IPS-11a (cell line): ENCODE results near the gene EVA1A.

ENCODE experiments used
- H3K4me3 ChIP-seq: one replicate; pipeline ENCODE4 v1.5.1; 2013; ENCODE audit warnings: low read depth, low read length, control low read depth

The EVA1A gene

DNA sequence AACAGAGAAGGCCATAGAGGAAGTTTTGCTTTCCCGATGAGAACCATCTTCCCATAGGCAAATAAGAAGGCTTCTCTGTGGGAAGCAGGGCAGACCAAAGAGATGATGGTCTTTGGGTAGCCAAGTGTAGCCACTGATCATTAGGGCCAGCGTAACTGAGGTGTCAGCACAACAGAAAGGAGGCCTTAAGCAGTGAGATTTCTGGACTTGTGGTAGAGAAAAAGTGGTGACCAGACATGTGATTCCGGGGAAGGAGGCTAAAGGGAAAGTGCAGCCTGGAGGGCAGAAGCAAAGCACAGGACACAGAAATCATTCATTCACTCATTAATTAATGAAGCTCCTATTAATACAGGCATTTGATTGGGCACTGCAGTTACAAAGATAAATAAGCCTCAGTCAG, 15.4 kb downstream of the EVA1A start:
- H3K4me3 ChIP-seq: no peak overlapping the region

DNA sequence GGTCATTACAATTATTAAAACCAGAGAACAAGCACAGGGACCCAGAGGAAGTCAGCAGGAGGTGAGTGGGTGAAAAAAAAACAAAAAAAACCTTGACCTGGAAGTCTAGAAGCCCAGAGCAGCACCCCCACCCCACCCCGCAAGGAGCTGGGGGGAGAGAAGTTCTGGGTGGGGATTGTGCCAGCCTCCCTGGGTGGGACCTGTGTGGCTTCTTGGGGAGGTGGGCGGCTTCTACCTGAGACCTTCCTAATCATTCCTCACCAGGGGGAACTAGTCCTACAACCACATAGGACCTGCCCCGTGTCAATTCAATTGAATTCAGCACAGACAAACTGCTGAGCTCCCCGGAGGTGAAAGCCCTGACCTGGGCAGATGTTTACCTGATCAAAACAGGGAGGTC, 17.3 kb downstream of the EVA1A start:
- no peak overlapping the region for H3K4me3 ChIP-seq

GRCh38 chr2:75541430-75541829, 19.3 kb downstream of the EVA1A start:
- H3K4me3 ChIP-seq: no peak overlapping the region

- no peak overlapping the region for H3K4me3 ChIP-seq
Measured at GRCh38 chr2:75540994-75541393, 19.7 kb downstream of the EVA1A start.

GRCh38 chr2:75539955-75540716, 20.6 kb downstream of the EVA1A start:
- H3K4me3 ChIP-seq: no peak overlapping the region

DNA sequence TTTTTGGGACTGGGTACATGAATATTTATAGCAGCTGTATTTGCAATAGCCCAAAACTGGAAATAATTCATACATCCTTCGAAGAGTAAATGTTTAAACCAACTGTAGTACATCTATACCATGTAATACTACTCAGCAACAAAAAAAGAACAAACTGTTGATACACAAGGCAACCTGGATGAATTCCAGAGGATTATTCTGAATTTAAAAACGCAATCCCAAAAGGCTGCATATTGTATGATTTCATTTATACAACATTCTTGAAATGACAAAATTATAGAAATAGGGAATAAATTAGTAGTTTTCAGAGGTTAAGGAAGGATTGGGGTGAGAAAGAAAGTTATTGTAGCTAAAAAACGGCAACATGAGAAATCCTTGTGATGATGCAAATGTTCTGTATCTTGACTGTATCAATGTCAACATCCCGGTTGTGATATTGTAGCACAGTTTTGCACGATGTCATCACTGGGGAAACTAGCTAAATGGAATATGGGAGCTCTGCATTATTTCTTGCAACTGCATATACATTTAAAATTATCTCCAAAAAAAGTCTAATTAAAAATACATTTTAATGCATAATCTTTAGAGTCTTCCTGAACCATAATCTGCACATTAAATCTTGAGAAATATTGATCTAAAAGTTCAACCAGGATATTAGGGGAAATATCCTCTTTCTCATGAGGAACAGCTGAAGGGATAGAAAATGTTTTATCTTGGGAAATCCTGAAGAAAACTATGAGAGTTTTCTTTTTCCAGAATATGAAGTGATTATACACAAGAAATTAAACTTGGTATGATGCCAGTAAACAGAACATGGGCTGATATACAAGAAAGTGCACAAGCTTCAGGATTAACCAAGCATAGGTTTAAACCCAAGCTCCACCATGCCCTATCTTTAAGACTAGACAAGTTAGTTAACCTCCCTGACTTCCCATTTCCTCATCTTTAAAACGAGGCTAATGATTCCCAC, 21.9 kb downstream of the EVA1A start:
- no peak overlapping the region for H3K4me3 ChIP-seq

DNA sequence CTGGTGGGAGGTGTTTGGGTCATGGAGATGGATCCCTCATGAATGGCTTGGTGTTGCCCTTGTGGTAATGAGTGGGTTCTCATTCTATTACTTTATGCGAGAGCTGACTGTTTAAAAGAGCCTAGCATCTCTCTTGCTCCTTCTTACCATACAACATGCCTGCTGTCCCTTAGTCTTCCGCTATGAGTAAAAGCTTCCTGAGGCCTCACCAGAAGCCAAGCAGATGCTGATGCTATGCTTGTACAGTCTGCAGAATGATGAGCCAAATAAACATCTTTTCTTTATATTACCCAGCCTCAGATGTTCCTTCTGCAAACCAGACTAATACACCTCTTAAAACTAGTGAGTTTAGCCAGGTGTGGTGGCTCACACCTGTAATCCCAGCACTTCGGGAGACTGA, 23.1 kb downstream of the EVA1A start:
- no peak overlapping the region for H3K4me3 ChIP-seq

- H3K4me3 ChIP-seq: no peak overlapping the region
Measured at GRCh38 chr2:75533135-75533534, 27.6 kb downstream of the EVA1A start.

DNA sequence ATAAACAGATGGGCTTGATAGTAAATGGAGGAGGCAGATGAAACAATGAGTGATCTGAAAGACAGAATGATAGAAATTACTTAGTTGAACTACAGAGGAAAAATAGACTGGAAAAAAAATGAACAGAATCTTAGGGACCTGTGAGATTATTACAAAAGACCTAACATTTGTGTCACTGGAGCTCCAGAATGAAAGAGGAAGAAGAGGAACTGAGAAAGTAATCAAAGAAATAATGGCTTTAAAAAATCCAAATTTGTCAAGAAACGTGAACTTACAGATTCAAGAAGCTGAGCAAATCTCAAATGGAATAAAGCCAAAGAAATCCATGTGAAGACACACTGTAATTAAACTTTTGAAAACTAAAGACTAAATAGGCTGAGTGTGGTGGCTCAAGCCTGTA, 28.3 kb downstream of the EVA1A start:
- H3K4me3 ChIP-seq: no peak overlapping the region

- H3K4me3 ChIP-seq: no peak overlapping the region
Measured at GRCh38 chr2:75528221-75528977, 32.3 kb downstream of the EVA1A start.

DNA sequence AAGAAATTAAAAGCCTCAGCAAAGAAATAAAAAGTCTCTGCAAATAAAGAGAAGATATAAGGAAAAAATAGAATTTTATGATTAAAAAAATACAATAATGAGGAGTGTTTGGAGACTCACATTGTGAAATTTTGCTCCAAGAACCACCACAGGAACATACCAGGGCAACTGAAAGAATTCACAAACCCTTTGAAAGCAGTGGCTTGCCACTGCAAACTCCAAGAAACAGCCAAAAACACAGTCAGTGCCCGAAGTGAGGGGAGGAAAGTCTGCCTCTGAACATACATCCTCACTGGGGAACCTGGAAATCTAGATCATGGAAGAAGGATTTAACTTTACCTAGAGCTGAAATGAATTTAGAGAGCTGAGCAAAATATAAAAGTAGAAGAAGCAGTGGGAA, 33.1 kb downstream of the EVA1A start:
- H3K4me3 ChIP-seq: no peak overlapping the region

- no peak overlapping the region for H3K4me3 ChIP-seq
Measured at GRCh38 chr2:75526842-75527241, 33.9 kb downstream of the EVA1A start.

DNA sequence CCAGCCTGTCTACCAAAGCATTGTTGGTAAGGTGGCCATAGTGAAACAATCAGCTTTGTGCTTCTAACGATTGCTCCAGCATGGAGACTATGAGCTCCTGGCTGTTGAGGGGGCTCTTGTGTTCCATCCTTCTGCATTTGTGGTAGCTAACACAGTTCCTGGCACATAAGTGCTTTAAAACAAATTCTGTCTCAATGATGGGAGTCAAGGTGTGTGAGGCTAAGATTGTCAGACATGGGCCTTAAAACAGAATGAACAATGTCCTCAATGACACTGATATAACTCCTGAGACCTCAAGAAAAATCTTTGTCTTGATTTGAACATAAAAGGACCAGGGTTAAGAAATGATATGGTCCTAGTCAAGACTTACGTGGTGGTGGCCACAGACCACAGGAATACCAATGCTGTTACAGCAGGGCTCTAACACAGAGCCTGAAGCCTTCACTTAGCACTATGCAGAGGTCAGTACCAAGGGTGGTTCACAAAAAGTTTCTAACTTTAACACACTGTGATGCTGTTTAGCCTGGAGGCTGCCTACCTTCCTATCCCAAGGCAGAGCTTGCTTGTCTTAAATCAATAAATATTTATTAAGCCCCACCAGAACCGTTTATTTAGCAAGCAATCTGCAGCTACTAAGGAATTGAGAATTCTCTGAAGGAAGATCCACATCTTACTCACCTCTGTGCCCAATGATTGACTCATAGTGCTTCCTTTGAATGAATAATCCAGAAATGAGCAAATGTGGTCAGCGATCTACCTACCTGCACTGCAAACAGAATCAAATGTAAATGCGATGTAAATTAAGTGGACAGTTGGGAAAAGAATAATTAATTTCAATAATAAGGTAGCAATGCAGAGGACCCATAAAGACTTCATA, 35.1 kb downstream of the EVA1A start:
- no peak overlapping the region for H3K4me3 ChIP-seq

- H3K4me3 ChIP-seq: no peak overlapping the region
Measured at GRCh38 chr2:75524276-75524911, 36.3 kb downstream of the EVA1A start.

GRCh38 chr2:75523313-75524275, 37.1 kb downstream of the EVA1A start:
- no peak overlapping the region for H3K4me3 ChIP-seq

GRCh38 chr2:75522543-75523312, 38.0 kb downstream of the EVA1A start:
- H3K4me3 ChIP-seq: no peak overlapping the region

DNA sequence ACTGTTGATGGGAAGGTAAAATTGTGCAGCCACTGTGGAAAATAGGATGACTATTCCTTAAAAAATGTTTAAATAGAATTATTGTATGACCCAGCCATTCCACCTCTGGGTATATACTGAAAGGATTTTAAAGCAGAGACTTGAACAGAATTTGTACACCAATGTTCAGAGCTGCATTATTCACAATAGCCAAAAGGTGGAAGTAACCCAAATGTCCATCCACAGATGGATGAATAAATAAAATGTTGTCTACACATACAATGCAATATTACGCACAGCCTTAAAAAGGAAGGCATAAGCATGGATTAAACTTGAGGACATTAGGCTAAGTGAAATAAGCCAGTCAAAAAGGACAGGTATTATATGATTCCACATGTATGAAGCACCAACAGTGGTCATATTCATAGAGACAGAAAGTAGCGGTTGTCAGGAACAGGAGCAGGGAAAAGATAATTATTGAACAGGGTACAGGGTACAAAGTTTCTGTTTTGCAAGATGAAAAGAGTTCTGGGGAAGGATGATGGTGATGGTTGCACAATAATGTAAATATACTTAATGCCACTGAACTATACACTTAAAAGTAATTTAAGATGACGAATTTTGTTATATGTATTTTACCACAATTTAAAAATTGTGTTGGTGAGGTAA, 39.4 kb downstream of the EVA1A start:
- no peak overlapping the region for H3K4me3 ChIP-seq
